SK-N-DZ (cell line): ENCODE results near the gene C1orf87.
"Not testable (repeated sequence)": the region's sequence is repeated elsewhere in the genome, so short reads cannot be mapped to it uniquely, and the experiment has no call there.

Source experiments
- DNase-seq: peaks from one replicate; pipeline ENCODE4 v3.0.0-alpha.2; 2015; ENCODE audit warnings: low spot score

The C1orf87 gene

GRCh38 chr1:59997479-59998115 lies 76.0 kb downstream of the C1orf87 start:
- DNase-seq, result no peak

- DNase-seq, result no peak
Observed at GRCh38 chr1:59994302-59995198, 79.0 kb downstream of the C1orf87 start.

- no peak for DNase-seq
Observed at GRCh38 chr1:59992040-59992820, 81.3 kb downstream of the C1orf87 start.

- DNase-seq, result peak; percentile 72
Observed at GRCh38 chr1:59990470-59990869, 83.1 kb downstream of the C1orf87 start.

- DNase-seq, result no peak
Observed at GRCh38 chr1:59986516-59987310, 86.9 kb downstream of the C1orf87 start.

- no peak for DNase-seq
Observed at GRCh38 chr1:59985911-59986515, 87.6 kb downstream of the C1orf87 start.

GRCh38 chr1:59979666-59980065 lies 93.9 kb downstream of the C1orf87 start:
- DNase-seq, result no peak

GRCh38 chr1:59978511-59978910 lies 95.1 kb downstream of the C1orf87 start:
- no peak for DNase-seq

GRCh38 chr1:59978026-59978425 lies 95.5 kb downstream of the C1orf87 start:
- no peak for DNase-seq

- no peak for DNase-seq
Observed at GRCh38 chr1:59977075-59977410, 96.5 kb downstream of the C1orf87 start.

- DNase-seq, result peak; percentile 53
Observed at GRCh38 chr1:59976194-59977074, 97.1 kb downstream of the C1orf87 start.

- DNase-seq, result no peak
Observed at GRCh38 chr1:59973719-59974118, 99.9 kb downstream of the C1orf87 start.

GRCh38 chr1:59972216-59972927 lies 101.2 kb downstream of the C1orf87 start:
- no peak for DNase-seq

GRCh38 chr1:59971464-59971911 lies 102.1 kb downstream of the C1orf87 start:
- DNase-seq, result peak; percentile 67

- not testable (repeated sequence) for DNase-seq
Observed at GRCh38 chr1:59969542-59970175, 103.9 kb downstream of the C1orf87 start.

GRCh38 chr1:59968746-59969145 lies 104.8 kb downstream of the C1orf87 start:
- not testable (repeated sequence) for DNase-seq

GRCh38 chr1:59967780-59968179 lies 105.8 kb downstream of the C1orf87 start:
- DNase-seq, result no peak

GRCh38 chr1:59967141-59967697 lies 106.4 kb downstream of the C1orf87 start:
- peak; percentile 79 for DNase-seq
